HCT116 (cell line): ENCODE data around the gene ARMC12.

Experiments used
- POLR2A ChIP-seq: IDR thresholded peaks from 2 replicates; pipeline ENCODE4 v1.7.0; 2011; ENCODE audit warnings: borderline replicate concordance; ENCODE audit not compliant: insufficient read depth, insufficient read length; ENCODE audit errors: extremely low read depth
- SRF ChIP-seq: IDR thresholded peaks from 2 replicates; pipeline ENCODE4 v1.6.1; 2012; ENCODE audit warnings: low read depth
- YY1 ChIP-seq: IDR thresholded peaks from 2 replicates; pipeline ENCODE4 v1.6.1; 2011; ENCODE audit warnings: low read length, low read depth, moderate library complexity, mild to moderate bottlenecking; ENCODE audit not compliant: insufficient replicate concordance; ENCODE audit errors: extremely low read depth

GRCh38 chr6:35728683-35729678, 7.9 kb upstream of the ARMC12 start:
- TF ChIP-seq YY1 (no peak), POLR2A (no peak), SRF (no peak)
